ENCODE data around the gene ACOT7. TPM values are rescaled to one million over a fixed set of nuclear protein-coding genes. Genes with fewer than 3 reads are reported as not detected.

The ACOT7 gene
- total RNA-seq, 1 experiment from 2014 or later = 177 TPM

GRCh38 chr1:6426277-6426971 is 32.9 kb upstream of the ACOT7 start:
- in situ Hi-C loops (cut with HindIII; ENCODE audit: low pct_unique_long_range_greater_than_20kb, low sequenced_read_pairs) = no loop called here
- DNase-seq (ENCODE audit: low read depth) = no peak

- no peak for DNase-seq (ENCODE audit: low read depth)
- in situ Hi-C loops (cut with HindIII; ENCODE audit: low pct_unique_long_range_greater_than_20kb, low sequenced_read_pairs) = no loop called here
These were observed 32.1 kb upstream of the ACOT7 start for GRCh38 chr1:6425658-6426057.

- DNase-seq (ENCODE audit: low read depth) = no peak
- in situ Hi-C loops (cut with HindIII; ENCODE audit: low pct_unique_long_range_greater_than_20kb, low sequenced_read_pairs) = no loop called here
These were observed 31.3 kb upstream of the ACOT7 start, which contains the start of gene ESPN for GRCh38 chr1:6424619-6425593. Gene ESPN (plus strand): TSS chr1:6424776. CDS start chr1:6424956, 180 bp downstream.

GRCh38 chr1:6424000-6424565 is 30.5 kb upstream of the ACOT7 start:
- DNase-seq (ENCODE audit: low read depth) = no peak
- in situ Hi-C loops (cut with HindIII; ENCODE audit: low pct_unique_long_range_greater_than_20kb, low sequenced_read_pairs) = no loop called here

- DNase-seq (ENCODE audit: low read depth) = peak; percentile 58
- in situ Hi-C loops (cut with HindIII; ENCODE audit: low pct_unique_long_range_greater_than_20kb, low sequenced_read_pairs) = no loop called here
These were observed 29.9 kb upstream of the ACOT7 start for GRCh38 chr1:6423321-6423999.

- DNase-seq (ENCODE audit: low read depth) = no peak
- in situ Hi-C loops (cut with HindIII; ENCODE audit: low pct_unique_long_range_greater_than_20kb, low sequenced_read_pairs) = no loop called here
These were observed 27.7 kb upstream of the ACOT7 start for GRCh38 chr1:6421266-6421665.

- in situ Hi-C loops (cut with HindIII; ENCODE audit: low pct_unique_long_range_greater_than_20kb, low sequenced_read_pairs) = no loop called here
- no peak for DNase-seq (ENCODE audit: low read depth)
These were observed 27.0 kb upstream of the ACOT7 start for GRCh38 chr1:6420454-6421042.

- in situ Hi-C loops (cut with HindIII; ENCODE audit: low pct_unique_long_range_greater_than_20kb, low sequenced_read_pairs) = no loop called here
- DNase-seq (ENCODE audit: low read depth) = no peak
These were observed 26.4 kb upstream of the ACOT7 start, which contains the start of gene HES2 for GRCh38 chr1:6419804-6420453. Gene HES2 (minus strand): TSS chr1:6419919. CDS start chr1:6419820, 99 bp downstream.

- in situ Hi-C loops (cut with HindIII; ENCODE audit: low pct_unique_long_range_greater_than_20kb, low sequenced_read_pairs) = no loop called here
- DNase-seq (ENCODE audit: low read depth) = no peak
These were observed 25.8 kb upstream of the ACOT7 start for GRCh38 chr1:6419397-6419803.

GRCh38 chr1:6418668-6419396 is 25.3 kb upstream of the ACOT7 start:
- DNase-seq (ENCODE audit: low read depth) = no peak
- in situ Hi-C loops (cut with HindIII; ENCODE audit: low pct_unique_long_range_greater_than_20kb, low sequenced_read_pairs) = no loop called here

- in situ Hi-C loops (cut with HindIII; ENCODE audit: low pct_unique_long_range_greater_than_20kb, low sequenced_read_pairs) = no loop called here
- DNase-seq (ENCODE audit: low read depth) = no peak
These were observed 24.5 kb upstream of the ACOT7 start for GRCh38 chr1:6417961-6418667.

GRCh38 chr1:6416906-6417305 is 23.3 kb upstream of the ACOT7 start:
- DNase-seq (ENCODE audit: low read depth) = no peak
- in situ Hi-C loops (cut with HindIII; ENCODE audit: low pct_unique_long_range_greater_than_20kb, low sequenced_read_pairs) = no loop called here

GRCh38 chr1:6416295-6416656 is 22.7 kb upstream of the ACOT7 start:
- in situ Hi-C loops (cut with HindIII; ENCODE audit: low pct_unique_long_range_greater_than_20kb, low sequenced_read_pairs) = no loop called here
- DNase-seq (ENCODE audit: low read depth) = peak; percentile 42

GRCh38 chr1:6414881-6415626 is 21.5 kb upstream of the ACOT7 start:
- in situ Hi-C loops (cut with HindIII; ENCODE audit: low pct_unique_long_range_greater_than_20kb, low sequenced_read_pairs) = no loop called here
- DNase-seq (ENCODE audit: low read depth) = peak; percentile 88

- DNase-seq (ENCODE audit: low read depth) = peak; percentile 37
- in situ Hi-C loops (cut with HindIII; ENCODE audit: low pct_unique_long_range_greater_than_20kb, low sequenced_read_pairs) = no loop called here
These were observed 20.9 kb upstream of the ACOT7 start for GRCh38 chr1:6414443-6414844.

GRCh38 chr1:6412896-6413295 is 19.3 kb upstream of the ACOT7 start:
- in situ Hi-C loops (cut with HindIII; ENCODE audit: low pct_unique_long_range_greater_than_20kb, low sequenced_read_pairs) = no loop called here
- DNase-seq (ENCODE audit: low read depth) = peak; percentile 57

Measured in Caki2 (cell line).